Stimulated activated CD4-positive, alpha-beta T cell treated with anti-CD3 and anti-CD28 coated beads, Interleukin-1b, Interleukin-23, amount 100 ng/mL, for 48 hours (primary cell): Measurements from ENCODE around the gene CSHL1.
"Not testable (repeated sequence)": the region's sequence is repeated elsewhere in the genome, so short reads cannot be mapped to it uniquely, and the experiment has no call there.

Experiments used
- DNase-seq: peaks from one replicate; pipeline ENCODE4 v3.0.0-alpha.2; 2020

The CSHL1 gene

DNA sequence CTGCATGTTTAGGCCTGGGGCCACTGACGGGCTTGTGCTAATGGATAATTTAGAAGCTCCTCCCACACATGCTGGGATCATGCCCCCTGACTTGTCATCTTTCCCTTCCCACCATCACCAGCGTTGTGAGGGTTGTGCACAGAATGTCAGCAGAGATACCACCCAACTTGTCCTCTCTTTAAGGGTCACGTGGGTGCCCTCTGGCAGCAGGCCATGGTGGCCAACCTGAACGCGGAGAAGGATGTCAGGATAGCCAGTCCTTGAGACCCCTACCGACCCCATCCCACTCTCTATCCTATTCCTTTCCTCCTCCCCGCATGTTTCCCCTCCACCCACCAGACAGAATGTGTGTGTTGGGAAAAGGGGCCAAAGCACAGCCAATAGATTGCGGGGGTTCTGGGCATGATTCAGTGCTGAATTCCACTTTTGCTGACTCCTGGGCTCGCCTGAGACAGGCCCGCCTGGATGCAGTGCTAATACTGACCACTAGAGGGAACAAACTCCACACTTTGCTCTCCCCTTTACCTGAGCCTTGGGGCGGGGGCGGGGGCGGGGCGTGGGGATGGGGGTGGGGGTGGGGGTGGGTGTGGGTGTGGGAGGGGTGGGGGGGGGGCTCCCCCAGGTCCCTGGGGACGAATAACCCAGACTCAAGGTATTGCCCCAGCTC, 29.0 kb downstream of the CSHL1 start, which contains the start of gene GH2:
TSS of gene GH2 (minus strand) at position 10 of the 667 bp plus-strand sequence. CDS start 143 bp downstream, outside the sequence.
- DNase-seq: peak; percentile 66

- DNase-seq: not testable (repeated sequence)
These were observed 29.7 kb downstream of the CSHL1 start for GRCh38 chr17:63881337-63881736.

- DNase-seq: no peak
These were observed 30.4 kb downstream of the CSHL1 start for GRCh38 chr17:63880706-63881105.

DNA sequence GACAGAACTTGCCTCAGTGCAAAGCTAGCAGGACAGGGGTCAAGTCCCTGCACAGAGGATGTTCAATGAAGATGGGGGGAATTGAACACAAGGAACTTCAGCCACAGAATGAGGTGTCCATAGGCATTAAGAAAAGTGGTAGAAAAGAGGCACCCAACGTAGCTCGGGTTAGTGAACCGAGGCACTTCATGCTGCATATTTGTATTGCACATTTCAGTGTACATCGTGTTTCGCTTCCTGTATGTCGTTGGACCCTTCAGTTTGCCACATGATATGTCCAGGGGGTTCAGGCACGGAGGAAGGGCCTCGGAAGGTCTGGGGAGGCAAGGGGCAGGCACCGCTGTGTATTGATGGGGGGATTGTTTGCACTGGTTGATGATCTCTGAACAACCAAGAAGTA, 32.6 kb downstream of the CSHL1 start:
- not testable (repeated sequence) for DNase-seq

- DNase-seq: not testable (repeated sequence)
These were observed 36.4 kb downstream of the CSHL1 start for GRCh38 chr17:63874693-63875092.

DNA sequence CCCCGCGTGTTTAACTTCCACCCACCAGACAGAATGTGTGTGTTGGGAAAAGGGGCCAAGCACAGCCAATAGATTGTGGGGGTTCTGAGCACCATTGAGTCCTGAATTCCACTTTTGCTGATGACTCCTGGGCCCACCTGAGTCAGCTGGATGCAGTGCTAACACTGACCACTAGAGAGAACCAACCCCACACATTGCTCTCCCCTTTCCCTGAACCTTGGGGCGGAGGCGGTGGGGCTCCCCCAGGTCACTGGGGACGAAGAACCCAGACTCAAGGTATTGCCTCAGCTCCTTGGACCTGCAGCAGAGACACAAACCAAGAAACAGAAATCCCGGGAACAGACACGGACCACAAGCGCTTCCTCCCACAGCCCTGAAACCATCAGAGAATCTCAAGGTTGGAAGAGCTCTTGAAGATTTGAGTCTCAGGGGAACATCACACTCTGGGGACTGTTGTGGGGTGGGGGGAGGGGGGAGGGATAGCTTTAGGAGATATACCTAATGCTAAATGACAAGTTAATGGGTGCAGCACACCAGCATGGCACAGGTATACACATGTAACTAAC, 36.9 kb downstream of the CSHL1 start:
- DNase-seq: not testable (repeated sequence)

DNA sequence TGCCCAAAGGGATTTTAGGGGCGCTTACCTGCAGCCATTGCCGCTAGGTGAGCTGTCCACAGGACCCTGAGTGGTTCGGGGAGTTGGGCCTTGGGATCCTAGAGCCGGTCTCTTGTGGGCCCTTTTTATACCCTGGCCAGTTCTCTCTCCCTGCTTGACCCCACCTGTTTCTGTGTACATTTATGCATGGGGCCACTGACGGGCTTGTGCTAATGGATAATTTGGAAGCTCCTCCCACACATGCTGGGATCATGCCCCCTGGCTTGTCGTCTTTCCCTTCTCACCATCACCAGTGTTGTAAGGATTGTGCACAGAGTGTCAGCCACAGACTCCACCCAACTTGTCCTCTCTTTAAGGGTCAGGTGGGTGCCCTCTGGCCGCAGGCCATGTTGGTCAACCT, 37.5 kb downstream of the CSHL1 start, which contains the start of gene CSH2:
TSS of gene CSH2 (minus strand) at position 101 of the 400 bp plus-strand sequence. CDS start at position 38, 63 bp downstream.
- not testable (repeated sequence) for DNase-seq

DNA sequence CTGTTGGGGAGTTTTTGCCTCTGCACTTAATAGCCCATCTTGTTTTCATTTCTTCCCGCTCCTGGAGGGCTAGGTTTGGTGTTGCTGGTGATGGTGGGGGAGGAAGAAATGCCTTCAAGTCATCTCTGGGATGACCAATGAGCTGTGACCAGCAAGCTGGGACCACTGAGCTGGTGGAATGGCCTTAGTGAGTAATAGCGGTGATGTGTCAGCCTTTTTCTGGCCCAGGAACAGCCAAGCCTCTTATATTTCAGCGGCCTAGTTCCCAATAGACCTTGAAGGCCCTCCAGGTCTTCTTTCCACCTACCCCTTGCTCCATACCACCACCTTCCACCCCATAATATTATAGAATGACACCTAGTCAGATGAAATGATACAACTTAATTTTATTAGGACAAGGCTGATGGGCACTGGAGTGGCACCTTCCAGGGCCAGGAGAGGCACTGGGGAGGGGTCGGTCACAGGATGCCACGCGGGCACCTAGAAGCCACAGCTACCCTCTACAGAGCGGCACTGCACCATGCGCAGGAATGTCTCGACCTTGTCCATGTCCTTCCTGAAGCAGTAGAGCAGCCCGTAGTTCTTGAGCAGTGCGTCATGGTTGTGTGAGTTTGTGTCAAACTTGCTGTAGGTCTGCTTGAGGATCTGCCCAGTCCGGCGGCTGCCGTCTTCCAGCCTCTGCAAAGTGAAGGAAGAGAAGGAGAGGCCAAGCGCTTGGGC, 39.3 kb downstream of the CSHL1 start:
- not testable (repeated sequence) for DNase-seq

- not testable (repeated sequence) for DNase-seq
These were observed 40.8 kb downstream of the CSHL1 start for GRCh38 chr17:63870292-63870665.

DNA sequence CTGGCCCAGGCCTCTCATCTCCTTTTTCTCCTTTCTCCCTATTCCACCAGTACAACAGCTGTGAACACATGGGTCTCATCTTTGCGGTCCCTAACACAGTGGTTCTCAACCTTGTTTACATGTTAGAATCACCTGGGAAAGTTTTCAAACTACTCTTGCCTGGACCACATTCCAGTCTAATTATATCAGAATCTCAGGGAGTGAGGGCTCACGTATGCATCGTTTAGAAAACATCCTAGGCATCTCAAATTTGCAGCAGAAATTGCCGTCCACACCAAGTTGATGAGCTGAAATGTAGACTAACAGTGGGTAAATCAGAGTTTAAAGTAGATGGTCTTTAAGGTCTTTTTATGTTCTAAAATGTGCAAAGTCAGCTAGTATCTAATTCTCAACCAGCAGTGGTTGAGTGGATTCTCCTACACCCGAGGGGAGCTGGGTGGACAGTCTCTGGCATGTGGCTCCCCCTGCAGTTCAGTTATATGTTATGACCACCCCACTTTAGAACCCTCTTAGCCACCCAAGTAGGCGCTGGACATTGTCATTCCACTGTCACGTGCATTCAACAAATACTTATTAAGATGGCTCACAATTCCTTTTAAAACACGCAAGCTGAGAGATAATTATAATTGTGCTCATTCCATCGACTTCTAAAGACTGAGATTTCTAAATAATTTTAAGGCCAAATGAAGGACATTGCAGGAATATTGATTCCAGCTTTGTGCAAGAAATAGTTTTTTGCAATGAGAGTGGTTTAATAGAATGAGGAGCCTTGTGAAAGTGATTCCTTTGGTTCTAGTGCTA, 41.4 kb downstream of the CSHL1 start:
- not testable (repeated sequence) for DNase-seq

GRCh38 chr17:63866625-63867024, 44.4 kb downstream of the CSHL1 start:
- DNase-seq: not testable (repeated sequence)
